Measurements from ENCODE around the gene MTFMT.
A peak's percentile ranks its signal among the peaks of the same experiment; 100 is the strongest.
"Not testable (repeated sequence)": the region's sequence is repeated elsewhere in the genome, so short reads cannot be mapped to it uniquely, and the experiment has no call there.

The MTFMT gene

DNA sequence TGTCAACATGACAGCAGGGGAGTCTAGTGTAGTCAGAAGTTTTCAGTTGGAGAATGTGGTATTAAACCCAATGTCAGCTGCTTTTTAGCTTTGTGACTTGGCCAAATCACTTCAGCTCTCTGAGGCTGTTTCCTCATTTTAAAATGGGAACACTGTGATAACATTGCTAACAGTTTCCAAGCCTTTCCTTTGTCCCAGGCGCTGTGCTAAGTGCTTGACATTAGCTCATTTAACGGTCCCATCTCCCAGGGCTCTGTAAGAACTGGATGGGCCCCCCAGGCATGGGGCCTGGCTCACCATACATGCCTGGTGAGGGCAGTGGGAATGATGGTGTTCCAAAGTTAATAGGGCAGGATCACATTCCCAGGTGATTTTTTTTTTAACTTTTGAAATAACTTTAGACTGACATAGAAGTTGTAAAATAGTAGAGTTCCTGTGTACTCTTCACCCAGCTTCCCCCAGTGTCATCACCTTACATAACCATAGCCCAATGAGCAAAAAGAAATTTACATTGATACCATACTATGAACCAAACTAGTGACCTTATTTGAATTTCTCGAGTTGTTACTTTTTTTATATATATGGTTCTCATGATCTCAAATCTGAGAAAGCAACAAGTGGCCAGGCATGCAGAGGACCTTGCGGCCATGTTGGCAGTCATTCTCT lies 30.6 kb upstream of the MTFMT start:
- no peak for DNase-seq

- DNase-seq = no peak
Measured at GRCh38 chr15:65059369-65059750, 29.9 kb upstream of the MTFMT start.

DNA sequence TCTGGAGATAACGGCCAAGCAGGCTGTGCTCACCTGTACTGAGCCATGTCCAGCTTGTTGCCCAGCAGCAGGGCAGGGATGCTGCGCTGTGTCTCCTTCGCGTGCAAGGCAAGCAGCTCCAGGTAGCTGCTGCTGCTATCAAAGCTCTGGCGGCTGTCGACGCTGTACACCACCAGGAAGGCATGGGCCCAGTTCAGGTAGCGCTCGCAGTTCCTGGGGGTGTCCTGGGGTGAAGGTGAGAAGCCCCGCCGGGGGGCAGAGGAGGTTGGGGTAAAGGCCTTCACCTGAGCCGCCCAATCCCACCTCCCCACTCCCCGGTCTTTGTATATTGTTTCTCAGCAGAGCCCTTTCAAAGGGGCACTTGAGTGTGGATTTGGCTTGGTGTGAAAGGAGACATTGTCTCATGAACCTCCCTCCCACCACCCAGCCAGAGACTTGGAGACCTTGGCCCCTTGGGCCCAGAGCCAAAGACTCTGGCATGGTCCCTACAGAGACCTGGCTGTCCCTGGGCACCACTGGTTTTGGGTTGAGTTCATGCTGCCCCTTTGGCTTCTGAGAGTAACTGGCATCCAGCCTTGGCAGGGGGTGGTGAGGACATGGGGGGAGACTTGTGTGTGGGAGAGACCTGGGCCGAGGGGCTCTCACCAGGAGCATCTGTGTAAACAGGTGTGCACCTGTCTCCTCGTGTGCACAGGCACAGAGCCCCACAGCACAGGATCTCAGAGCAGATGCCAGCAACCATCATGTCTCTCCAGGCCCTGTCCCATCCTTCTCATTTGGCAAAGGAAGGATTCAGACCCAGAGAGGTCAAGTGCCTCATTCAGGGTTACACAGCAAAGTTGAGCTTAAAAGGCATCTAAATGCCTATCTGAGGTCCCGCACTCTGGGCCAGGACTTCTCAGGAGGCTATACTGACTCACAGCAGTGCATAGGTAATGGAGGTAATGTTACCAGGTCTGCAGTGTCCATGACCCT lies 29.2 kb upstream of the MTFMT start:
- DNase-seq = no peak

DNA sequence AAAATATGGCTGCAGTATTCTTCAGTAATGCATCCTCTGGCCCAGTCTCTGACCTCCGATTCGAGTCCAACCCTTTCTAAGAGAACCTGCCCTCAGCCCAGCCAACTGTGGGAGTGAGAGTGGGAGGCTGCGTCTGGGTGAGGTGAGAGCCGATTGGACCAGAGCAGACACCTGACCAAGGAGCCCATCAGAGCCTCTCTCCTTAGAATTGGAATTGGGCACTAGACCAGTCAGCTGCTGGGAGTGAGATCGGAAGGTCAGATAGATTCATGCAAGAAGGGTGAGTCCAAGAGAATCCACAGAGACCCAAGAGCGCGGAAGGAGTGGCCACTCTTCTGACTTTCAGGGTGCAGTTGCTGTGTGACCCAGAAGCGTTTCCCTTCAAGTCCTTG lies 28.1 kb upstream of the MTFMT start:
- DNase-seq = no peak

GRCh38 chr15:65056868-65057548 lies 27.6 kb upstream of the MTFMT start:
- DNase-seq = no peak

GRCh38 chr15:65056106-65056505 lies 26.7 kb upstream of the MTFMT start:
- no peak for DNase-seq

DNA sequence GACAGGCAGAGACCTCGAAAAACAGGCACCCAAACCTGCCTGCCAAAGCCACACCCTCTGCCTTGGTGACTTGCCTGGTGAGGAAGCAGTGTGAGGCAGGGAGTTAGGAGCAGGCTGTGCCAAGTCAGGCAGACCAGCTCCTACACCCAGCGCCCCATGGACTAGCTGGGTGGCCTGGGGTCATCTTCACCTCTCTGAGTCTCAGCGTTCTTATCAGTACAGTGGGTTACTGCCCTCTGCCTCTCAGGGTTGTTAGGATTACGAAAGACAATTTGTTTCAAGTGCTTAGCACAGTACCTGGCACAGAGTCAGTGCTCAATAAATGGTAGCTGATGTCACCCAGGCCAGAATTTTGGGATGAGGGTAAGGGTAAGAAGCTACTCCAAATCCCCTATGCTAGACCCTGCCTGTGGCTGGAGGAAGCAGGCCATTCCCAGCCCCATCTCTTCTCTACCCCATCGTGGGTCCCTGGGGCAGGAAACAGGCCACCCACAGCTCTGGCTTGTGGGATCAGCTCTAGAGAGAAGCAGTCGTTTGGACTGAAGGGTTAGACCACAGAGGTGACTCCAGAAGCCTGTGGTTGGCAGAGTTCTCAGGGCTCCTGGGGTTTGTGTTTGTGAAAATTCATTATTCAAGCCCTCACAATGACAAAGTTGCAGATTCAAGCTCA lies 25.9 kb upstream of the MTFMT start:
- DNase-seq = no peak

GRCh38 chr15:65054333-65055200 lies 25.1 kb upstream of the MTFMT start:
- DNase-seq = peak; percentile 66 to 67

DNA sequence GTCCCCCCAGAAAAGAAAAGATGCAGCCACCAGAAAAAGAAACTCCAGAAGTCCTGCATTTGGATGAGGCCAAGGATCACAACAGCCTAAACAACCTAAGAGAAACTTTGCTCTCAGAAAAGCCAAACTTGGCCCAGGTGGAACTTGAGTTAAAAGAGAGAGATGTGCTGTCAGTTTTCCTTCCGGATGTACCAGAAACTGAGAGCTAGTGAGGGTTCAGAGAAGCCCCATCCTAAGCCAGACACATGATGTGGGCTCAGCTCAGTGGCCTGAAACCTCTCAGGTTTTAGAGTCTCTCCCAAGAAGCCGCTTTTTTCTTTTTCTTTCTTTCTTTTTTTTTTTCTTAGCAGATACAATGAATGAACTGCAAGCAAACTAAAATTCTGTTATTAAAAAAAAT lies 23.5 kb upstream of the MTFMT start:
- DNase-seq = no peak

- DNase-seq = no peak
Measured at GRCh38 chr15:65051266-65051665, 21.8 kb upstream of the MTFMT start.

- no peak for DNase-seq
Measured at GRCh38 chr15:65050270-65050669, 20.8 kb upstream of the MTFMT start.

GRCh38 chr15:65049418-65049840 lies 20.0 kb upstream of the MTFMT start:
- DNase-seq = peak; percentile 100

GRCh38 chr15:65048241-65048640 lies 18.8 kb upstream of the MTFMT start:
- DNase-seq = no peak

- peak; percentile 77 to 82 for DNase-seq
Measured at GRCh38 chr15:65044724-65045481, 15.5 kb upstream of the MTFMT start, which contains the start of gene SLC51B. SLC51B (plus strand) TSS chr15:65045387; CDS start chr15:65050005, 4,618 bp downstream.

GRCh38 chr15:65044218-65044617 lies 14.8 kb upstream of the MTFMT start:
- DNase-seq = not testable (repeated sequence)

DNA sequence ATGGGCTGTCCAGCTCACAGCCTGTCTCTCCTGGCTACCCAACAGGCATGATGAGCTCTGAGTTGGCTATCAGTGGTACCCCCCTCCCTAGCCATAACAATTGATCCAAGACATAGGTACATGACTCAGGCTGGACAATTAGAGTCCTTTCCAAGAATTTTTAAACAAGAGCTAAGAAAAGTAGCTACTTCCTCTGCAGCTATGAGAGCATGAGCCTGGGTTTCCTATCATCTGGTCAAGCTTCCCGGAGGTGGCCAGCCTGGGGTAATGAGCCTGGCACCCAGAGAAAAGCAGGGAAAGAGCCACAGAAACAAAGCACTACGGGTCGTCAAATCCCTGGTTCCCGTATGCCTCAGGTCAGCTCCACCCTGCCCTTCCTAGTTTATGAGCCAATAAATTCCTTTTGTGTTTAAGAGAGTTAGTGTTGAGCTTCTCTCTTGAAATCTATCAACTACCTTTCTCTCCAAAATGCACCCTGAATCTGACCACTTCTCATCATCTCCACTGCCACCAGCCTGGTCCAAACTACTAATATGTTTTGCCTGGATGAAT lies 13.4 kb upstream of the MTFMT start:
- no peak for DNase-seq

DNA sequence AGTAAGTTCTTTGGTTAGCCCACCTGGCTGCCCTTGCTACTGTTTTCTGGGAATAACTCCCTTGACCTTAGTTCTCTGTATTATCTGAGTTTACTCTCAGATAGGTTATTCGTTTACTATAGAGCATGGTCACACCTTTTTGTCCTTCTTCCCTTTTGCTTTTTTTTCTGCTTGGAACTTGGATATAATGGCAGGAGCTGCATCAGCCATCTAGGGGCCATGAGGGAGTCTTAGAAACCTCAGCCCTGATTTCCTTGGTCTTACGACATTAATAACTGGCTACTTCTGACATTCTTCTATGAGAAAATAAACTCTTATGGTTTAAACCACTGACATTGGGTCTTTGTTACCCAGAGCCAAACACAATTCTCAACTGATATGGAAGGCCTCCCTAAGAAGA lies 12.3 kb upstream of the MTFMT start:
- DNase-seq = no peak

DNA sequence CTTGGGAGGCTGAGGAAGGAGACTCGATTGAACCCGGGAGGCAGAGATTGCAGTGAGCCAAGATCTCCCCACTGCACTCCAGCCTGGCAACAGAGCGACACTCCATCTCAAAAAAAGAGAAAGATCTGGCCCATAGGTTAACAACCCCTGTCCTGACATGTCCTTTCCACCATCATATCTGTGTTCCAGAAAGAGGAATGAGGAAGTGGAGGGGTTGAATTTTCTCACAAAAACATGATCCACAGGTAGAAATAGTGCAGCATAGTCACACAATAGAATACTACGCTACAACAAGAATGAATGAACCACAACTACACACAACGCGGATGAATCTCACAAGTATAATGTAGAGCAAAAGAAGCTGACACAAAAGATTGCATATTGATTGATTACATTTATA lies 11.0 kb upstream of the MTFMT start:
- DNase-seq = no peak

- DNase-seq = no peak
Measured at GRCh38 chr15:65038836-65039235, 9.4 kb upstream of the MTFMT start.

DNA sequence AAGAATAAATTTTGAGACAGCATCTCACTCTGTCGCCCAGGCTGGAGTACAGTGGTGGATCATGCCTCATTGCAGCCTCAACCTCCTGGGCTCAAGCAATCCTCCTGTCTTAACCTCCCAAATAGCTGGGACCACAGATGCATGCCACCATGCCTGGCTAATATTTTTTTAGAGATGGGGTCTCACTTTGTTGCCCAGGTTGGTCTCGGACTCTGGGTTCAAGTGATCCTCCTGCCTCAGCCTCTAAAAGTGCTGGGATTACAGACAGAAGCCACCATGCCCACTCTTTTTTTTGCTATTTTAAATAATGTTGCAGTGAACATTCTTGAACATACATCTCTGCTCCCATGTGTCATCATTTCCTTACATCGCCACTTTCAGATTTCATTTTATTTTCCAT lies 9.0 kb upstream of the MTFMT start:
- DNase-seq = no peak

DNA sequence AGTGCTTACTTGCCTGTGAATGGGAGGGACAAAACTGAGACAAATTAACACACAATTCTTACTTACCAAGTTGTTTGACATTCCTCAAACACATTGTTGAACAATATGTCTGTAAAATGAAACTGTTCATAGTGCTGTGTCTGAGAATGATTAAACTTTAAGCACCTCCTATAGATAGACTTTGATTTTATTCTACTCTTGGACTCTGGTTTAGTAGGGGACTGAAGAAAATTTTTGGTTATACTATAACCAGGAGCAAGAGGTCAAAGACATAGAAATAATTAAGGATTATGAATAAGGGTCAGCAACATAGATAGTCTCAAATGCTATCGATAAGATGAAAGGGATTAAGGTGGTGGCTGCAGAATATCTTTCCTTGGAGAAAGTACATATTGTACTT lies 7.9 kb upstream of the MTFMT start:
- no peak for DNase-seq
